Uterus (tissue), 4 donors: ENCODE results near the gene FASN. TPM values are rescaled to one million over a fixed set of nuclear protein-coding genes. Genes with fewer than 3 reads are reported as not detected.

Experiments used
- DNase-seq, 2 donors: peaks; one replicate each; pipeline ENCODE4 v3.0.0-alpha.2; 2019 to 2020
- H3K27ac ChIP-seq, 2 donors: fragments of 200-600 bp; sonication (generic); 1 replicate in 1 of 2; 2 replicates in 1 of 2; pipeline ENCODE4 v1.5.1; 2016 to 2018
- H3K27me3 ChIP-seq, 2 donors: fragments of 200-600 bp; sonication (generic); one replicate each; pipeline ENCODE4 v1.5.1; 2018 to 2019; ENCODE audit warnings: control low read depth in 1 of 2
- H3K36me3 ChIP-seq, 2 donors: fragments of 200-600 bp; sonication (generic); one replicate each; pipeline ENCODE4 v1.5.1; 2019; ENCODE audit warnings: control low read depth in 1 of 2
- H3K4me1 ChIP-seq, 2 donors: fragments of 200-600 bp; sonication (generic); one replicate each; pipeline ENCODE4 v1.5.1; 2018 to 2019; ENCODE audit warnings: control low read depth in 1 of 2
- H3K4me3 ChIP-seq, 2 donors: fragments of 200-600 bp; sonication (generic); 1 replicate in 1 of 2; 2 replicates in 1 of 2; pipeline ENCODE4 v1.5.1; 2018 to 2019; ENCODE audit warnings: mild to moderate bottlenecking in 1 of 2
- H3K9me3 ChIP-seq, 2 donors: fragments of 200-600 bp; sonication (generic); one replicate each; pipeline ENCODE4 v1.5.1; 2019; ENCODE audit warnings: control low read depth in 1 of 2
- CTCF ChIP-seq, 4 experiments: fragments of 200-600 bp in 2 of 4; fragments of 450-650 bp in 2 of 4; sonication (generic) in 2 of 4; IDR thresholded peaks; one replicate each; pipeline ENCODE4 v1.5.1; 2016 to 2019; ENCODE audit warnings: antibody characterized with exemption in 4 of 4, mild to moderate bottlenecking in 2 of 4, moderate library complexity in 1 of 4
- POLR2A ChIP-seq, 2 donors: fragments of 450-650 bp; IDR thresholded peaks; one replicate each; pipeline ENCODE4 v1.6.1; 2016; ENCODE audit warnings: antibody characterized with exemption in 2 of 2, mild to moderate bottlenecking in 1 of 2, moderate library complexity in 1 of 2
- intact Hi-C: fragments of 100-400 bp; cut with DNase I; formaldehyde crosslinking; loops from one replicate; pipeline ENCODE4 v1.15.1; 2023; ENCODE audit warnings: low total_unique reads
- total RNA-seq, 4 donors: library from RNA; depleted of rRNA in 3 of 4; stranded (reverse); fragments of >200 nt in 3 of 4; gene quantifications; one replicate each; pipeline versions ENCODE4 v1.1.0 to v1.2.4, GENCODE V29; 2014 to 2023
- donor health status: DM: yes; HTN: yes; CAD: no.

The FASN gene
- total RNA-seq, 4 donors from 2014 or later: 5.3 to 59.4 (median 23.4) TPM

DNA sequence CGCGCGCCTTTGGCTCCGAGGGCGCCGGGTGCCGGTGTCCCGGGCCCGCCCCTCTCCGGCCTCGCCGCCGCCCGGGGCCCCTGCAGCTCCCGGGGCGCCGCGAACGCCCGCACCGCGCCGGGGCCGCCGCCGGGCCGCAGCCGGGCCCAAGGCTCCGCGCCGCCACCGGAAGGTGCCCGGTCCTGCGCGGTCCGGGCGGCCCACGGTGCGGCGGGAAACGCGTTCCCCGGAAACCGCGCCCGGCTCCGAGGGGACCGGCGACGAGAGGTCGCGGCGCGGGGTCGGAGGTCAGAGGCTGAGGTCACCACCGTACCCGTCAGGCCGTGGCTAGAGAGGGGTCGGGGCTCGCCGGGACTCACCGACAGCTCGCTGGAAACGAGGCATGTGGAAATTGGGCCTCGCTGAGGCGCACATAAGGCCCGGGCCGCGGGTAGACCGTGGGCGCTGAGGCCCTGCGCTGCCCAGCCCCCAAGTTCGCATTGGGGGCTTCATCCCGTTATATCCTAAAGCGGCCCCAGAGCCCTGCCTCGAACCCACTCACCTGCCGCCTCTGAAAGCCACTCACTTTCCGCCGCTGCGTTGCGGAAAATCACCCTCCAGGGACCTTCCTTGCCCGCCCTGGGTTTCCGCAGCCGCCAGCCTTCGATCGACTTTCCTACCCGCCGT lies 32.3 kb downstream of the FASN start, which contains the start of gene DUS1L:
DUS1L (minus strand) TSS at position 167 of the 666 bp plus-strand sequence. CDS start 745 bp downstream, outside the sequence.
- Histone ChIP-seq H3K4me3 (peak within 1 kb of the TSS; percentile 69 to 75), H3K4me1 (peaks cover 0 to 10% of the 10 kb centered on the region in 2 donors), H3K36me3 (no peaks in the 10 kb centered on the region), H3K27me3 (no peaks in the 10 kb centered on the region), H3K27ac (peak within 1 kb of the TSS; percentile 88 to 92), H3K9me3 (no peaks in the 10 kb centered on the region)
- TF ChIP-seq CTCF (IDR thresholded peaks at IDR 0.05) (peak in 2 of 4 experiments; percentile 40 to 43), POLR2A (IDR thresholded peaks at IDR 0.05) (peak; percentile 27 to 55)
- peak; percentile 54 to 62 for DNase-seq
- intact Hi-C loops: no loop called here

DNA sequence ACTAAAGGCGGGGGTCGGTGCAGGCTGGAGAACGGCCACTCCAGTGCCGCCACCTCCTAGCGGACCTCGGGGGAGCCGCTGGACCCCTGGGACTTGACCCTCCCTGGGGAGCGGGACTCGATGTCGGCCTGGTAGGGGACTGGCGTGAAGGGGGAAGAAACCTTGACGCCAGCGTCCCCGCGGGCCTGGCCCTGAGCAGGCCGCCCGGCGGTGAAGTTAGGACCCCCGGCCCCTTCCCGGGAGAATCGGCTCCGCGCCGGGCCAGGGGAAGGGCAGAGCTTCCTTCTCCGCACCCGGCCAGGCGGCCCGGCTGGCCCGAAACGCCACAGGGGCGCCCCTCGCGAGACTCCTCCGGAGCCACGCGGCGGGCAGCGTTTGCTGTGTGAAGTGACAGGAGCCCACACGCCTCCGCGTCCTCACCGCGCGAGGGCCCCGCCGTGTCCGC lies 32.8 kb downstream of the FASN start:
- intact Hi-C loops: no loop called here
- no peaks in the 10 kb centered on the region for H3K36me3 ChIP-seq
- peak overlapping the region; percentile 88 to 92 for H3K27ac ChIP-seq
- H3K4me3 ChIP-seq: peak overlapping the region; percentile 69 to 75
- no peak for DNase-seq
- H3K4me1 ChIP-seq: peaks cover 0 to 10% of the 10 kb centered on the region in 2 donors
- no peak for TF ChIP-seq POLR2A (IDR thresholded peaks at IDR 0.05)
- no peak for TF ChIP-seq CTCF (IDR thresholded peaks at IDR 0.05)
- no peaks in the 10 kb centered on the region for H3K27me3 ChIP-seq
- H3K9me3 ChIP-seq: no peaks in the 10 kb centered on the region

DNA sequence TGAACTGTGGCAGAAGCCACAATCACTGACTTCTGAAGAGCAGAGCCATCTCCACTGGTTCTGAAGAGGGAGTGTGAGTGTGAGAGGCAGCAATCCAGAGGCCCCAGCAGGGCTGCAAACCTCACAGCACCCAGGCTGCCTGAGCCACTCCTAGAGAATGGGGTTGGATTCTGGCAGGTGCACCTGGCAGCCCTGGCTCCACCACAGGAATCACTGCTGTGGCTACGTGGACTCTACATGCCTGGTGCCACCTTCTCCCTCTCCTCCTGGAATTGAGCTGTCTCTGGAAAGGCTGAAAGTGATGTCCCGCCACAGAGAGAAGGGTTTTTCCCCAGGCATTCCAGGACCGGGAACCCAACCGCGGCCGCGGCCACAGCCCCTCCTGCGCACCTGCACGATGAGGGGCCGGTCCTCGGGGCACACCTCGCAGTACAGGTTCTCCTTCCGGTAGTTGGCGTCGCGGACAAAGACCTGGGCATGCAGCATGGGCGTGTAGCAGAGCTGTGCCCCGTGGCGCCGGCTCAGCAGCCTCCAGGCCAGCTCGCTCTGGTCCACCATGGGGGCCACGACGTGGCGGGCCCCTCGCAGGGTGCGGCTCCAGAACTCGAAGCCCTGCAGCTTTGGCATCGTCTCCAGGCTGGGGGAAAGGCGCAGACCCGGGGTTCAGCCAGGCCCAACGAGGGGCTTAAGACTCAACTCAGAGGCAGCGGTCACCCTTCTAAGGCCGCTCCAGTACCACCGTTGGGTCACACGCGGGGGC lies 33.4 kb downstream of the FASN start:
- H3K27me3 ChIP-seq: no peaks in the 10 kb centered on the region
- peak overlapping the region; percentile 88 to 92 for H3K27ac ChIP-seq
- H3K4me3 ChIP-seq: peak overlapping the region; percentile 69 to 75
- TF ChIP-seq POLR2A (IDR thresholded peaks at IDR 0.05) (no peak), CTCF (IDR thresholded peaks at IDR 0.05) (no peak)
- H3K4me1 ChIP-seq: peaks cover 0 to 10% of the 10 kb centered on the region in 2 donors
- no peak for DNase-seq
- intact Hi-C loops: no loop called here
- H3K9me3 ChIP-seq: no peaks in the 10 kb centered on the region
- H3K36me3 ChIP-seq: no peaks in the 10 kb centered on the region

- Histone ChIP-seq H3K27me3 (no peaks in the 10 kb centered on the region), H3K36me3 (no peaks in the 10 kb centered on the region), H3K27ac (no peak overlapping the region), H3K4me3 (no peak overlapping the region), H3K4me1 (peaks cover 0 to 10% of the 10 kb centered on the region in 2 donors), H3K9me3 (no peaks in the 10 kb centered on the region)
- DNase-seq: no peak
- no peak for TF ChIP-seq CTCF (IDR thresholded peaks at IDR 0.05)
- no peak for TF ChIP-seq POLR2A (IDR thresholded peaks at IDR 0.05)
- intact Hi-C loops: no loop called here
Measured at GRCh38 chr17:82063424-82064415, 34.3 kb downstream of the FASN start.
